Chondrocyte (in vitro differentiated cells): ENCODE measurements around the gene PRIM1. TPM values are rescaled to one million over a fixed set of nuclear protein-coding genes. Genes with fewer than 3 reads are reported as not detected.
"Not testable (repeated sequence)": the region's sequence is repeated elsewhere in the genome, so short reads cannot be mapped to it uniquely, and the experiment has no call there.

Experiments used
- DNase-seq: peaks from one replicate; pipeline ENCODE4 v3.0.0; 2021; ENCODE audit warnings: mixed read lengths, low spot score
- H3K27ac Mint-ChIP-seq: one replicate; pipeline ENCODE4 v1.8.0; 2021; ENCODE audit warnings: mild to moderate bottlenecking, moderate library complexity, mixed read lengths; ENCODE audit not compliant: unreplicated experiment
- H3K27me3 Mint-ChIP-seq: 2 replicates; pipeline ENCODE4 v1.8.0; 2021; ENCODE audit warnings: low read depth, mixed read lengths
- H3K36me3 Mint-ChIP-seq: 2 replicates; pipeline ENCODE4 v1.8.0; 2021; ENCODE audit warnings: low read depth, mixed read lengths
- H3K4me1 Mint-ChIP-seq: 2 replicates; pipeline ENCODE4 v1.8.0; 2021; ENCODE audit warnings: low read depth, mild to moderate bottlenecking, mixed read lengths
- H3K4me3 Mint-ChIP-seq: one replicate; pipeline ENCODE4 v1.8.0; 2021; ENCODE audit warnings: mild to moderate bottlenecking, moderate library complexity, mixed read lengths; ENCODE audit not compliant: unreplicated experiment
- H3K9me3 Mint-ChIP-seq: 2 replicates; pipeline ENCODE4 v1.8.0; 2021; ENCODE audit warnings: low read depth, mixed read lengths
- CTCF ChIP-seq: fragments of 200-600 bp; sonication (generic); IDR thresholded peaks from 2 replicates; pipeline ENCODE4 v1.5.0; 2021; ENCODE audit warnings: antibody characterized with exemption, mild to moderate bottlenecking, moderate library complexity
- total RNA-seq: library from RNA; stranded (reverse); gene quantifications from 3 replicates; pipeline ENCODE4 v1.2.1, GENCODE V29; 2021

The PRIM1 gene
- total RNA-seq, 1 donor from 2014 or later: 3.5 TPM

DNA sequence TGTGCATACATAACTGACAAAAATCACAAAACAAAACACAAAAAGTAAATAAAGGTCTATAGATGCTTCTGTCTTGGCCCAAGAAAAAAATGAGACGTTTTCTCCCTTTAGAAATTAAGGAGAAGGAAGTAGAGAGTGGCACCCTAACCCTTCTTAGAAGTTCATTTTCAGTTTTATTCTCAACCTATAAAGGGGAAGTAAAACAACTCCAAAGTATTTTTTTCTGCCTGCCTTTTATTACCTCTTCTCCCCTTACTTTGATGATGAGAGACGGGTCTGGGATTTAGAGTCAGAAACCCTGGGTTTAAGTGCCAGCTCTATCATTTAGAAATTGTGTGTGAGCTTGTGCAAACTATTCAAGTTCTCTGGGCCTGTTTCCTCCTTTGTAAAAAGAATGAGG lies 2.8 kb downstream of the PRIM1 start:
- H3K27me3 Mint-ChIP-seq: no peaks in the 10 kb centered on the region
- no peak overlapping the region for H3K4me3 Mint-ChIP-seq
- no peak for TF ChIP-seq CTCF
- no peaks in the 10 kb centered on the region for H3K9me3 Mint-ChIP-seq
- H3K36me3 Mint-ChIP-seq: peaks cover 4% of the 10 kb centered on the region
- no peak overlapping the region for H3K27ac Mint-ChIP-seq
- DNase-seq: no peak
- peaks cover 11% of the 10 kb centered on the region for H3K4me1 Mint-ChIP-seq

GRCh38 chr12:56728139-56728861 lies 23.8 kb downstream of the PRIM1 start:
- peak; percentile 35 for DNase-seq
- TF ChIP-seq CTCF: no peak
- peaks cover 16% of the 10 kb centered on the region for H3K4me1 Mint-ChIP-seq
- H3K9me3 Mint-ChIP-seq: no peaks in the 10 kb centered on the region
- no peak overlapping the region for H3K4me3 Mint-ChIP-seq
- H3K36me3 Mint-ChIP-seq: peaks cover 2% of the 10 kb centered on the region
- no peak overlapping the region for H3K27ac Mint-ChIP-seq
- H3K27me3 Mint-ChIP-seq: no peaks in the 10 kb centered on the region

DNA sequence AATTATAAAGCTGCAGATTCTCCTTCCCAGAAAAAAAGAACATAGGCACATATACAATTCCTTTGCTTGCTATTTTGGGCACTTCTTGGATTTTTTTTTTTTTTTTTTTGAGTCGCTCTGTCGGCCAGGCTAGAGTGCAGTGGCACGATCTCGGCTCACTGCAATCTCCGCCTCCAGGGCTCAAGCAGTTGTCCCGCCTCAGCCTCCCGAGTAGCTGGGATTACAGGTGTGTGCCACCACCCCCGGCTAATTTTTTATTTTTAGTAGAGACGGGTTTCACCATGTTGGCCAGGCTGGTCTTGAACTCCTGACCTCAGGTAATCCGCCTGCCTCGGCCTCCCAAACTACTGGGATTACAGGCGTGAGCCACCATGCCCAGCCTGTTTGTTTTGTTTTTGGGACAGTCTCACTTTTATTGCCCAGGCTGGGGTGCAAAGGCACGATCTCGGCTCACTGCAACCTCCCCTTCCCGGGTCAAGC lies 25.9 kb downstream of the PRIM1 start:
- Mint-ChIP-seq H3K4me3 (peak overlapping the region; percentile 98), H3K27ac (peak overlapping the region; percentile 97), H3K4me1 (peaks cover 36% of the 10 kb centered on the region)
- not testable (repeated sequence) for H3K27me3 Mint-ChIP-seq, H3K36me3 Mint-ChIP-seq, H3K9me3 Mint-ChIP-seq
- peak; percentile 33 for DNase-seq

DNA sequence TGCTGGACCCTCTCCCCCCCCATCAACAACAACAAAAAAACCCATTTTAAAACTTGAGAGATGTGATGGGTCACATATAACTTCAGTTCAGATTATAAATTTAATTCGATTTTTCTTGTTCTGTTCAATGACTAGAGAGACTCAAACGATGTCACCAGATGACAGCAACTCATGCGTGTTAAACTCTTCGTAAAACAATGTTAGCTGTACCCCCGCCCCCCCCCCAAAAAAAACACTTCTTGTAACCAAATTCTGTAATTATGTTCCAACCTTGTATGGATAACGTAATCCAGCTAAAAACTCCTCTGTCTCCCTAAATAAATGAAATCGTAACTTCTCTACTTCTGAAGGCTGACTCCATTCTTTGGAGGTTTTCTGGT lies 26.4 kb downstream of the PRIM1 start:
- peak overlapping the region; percentile 98 for H3K4me3 Mint-ChIP-seq
- H3K27ac Mint-ChIP-seq: peak overlapping the region; percentile 97
- peaks cover 6% of the 10 kb centered on the region for H3K36me3 Mint-ChIP-seq
- DNase-seq: no peak
- peaks cover 42% of the 10 kb centered on the region for H3K4me1 Mint-ChIP-seq
- no peak for TF ChIP-seq CTCF
- H3K9me3 Mint-ChIP-seq: no peaks in the 10 kb centered on the region
- H3K27me3 Mint-ChIP-seq: no peaks in the 10 kb centered on the region

- no peak for TF ChIP-seq CTCF
- peak within 1 kb of the TSS; percentile 98 for H3K4me3 Mint-ChIP-seq
- H3K4me1 Mint-ChIP-seq: peaks cover 47% of the 10 kb centered on the region
- no peaks in the 10 kb centered on the region for H3K9me3 Mint-ChIP-seq
- H3K27ac Mint-ChIP-seq: peak within 1 kb of the TSS; percentile 97
- no peaks in the 10 kb centered on the region for H3K27me3 Mint-ChIP-seq
- peaks cover 10% of the 10 kb centered on the region for H3K36me3 Mint-ChIP-seq
- peak; percentile 100 for DNase-seq
These were observed 27.0 kb downstream of the PRIM1 start, which contains the start of gene NACA for GRCh38 chr12:56724972-56725722. TSS of gene NACA (minus strand) at chr12:56725299. CDS start at chr12:56724521, 778 bp downstream.
